ENCODE data around the gene MYBPC1.
A peak's percentile ranks its signal among the peaks of the same experiment; 100 is the strongest.

The MYBPC1 gene

DNA sequence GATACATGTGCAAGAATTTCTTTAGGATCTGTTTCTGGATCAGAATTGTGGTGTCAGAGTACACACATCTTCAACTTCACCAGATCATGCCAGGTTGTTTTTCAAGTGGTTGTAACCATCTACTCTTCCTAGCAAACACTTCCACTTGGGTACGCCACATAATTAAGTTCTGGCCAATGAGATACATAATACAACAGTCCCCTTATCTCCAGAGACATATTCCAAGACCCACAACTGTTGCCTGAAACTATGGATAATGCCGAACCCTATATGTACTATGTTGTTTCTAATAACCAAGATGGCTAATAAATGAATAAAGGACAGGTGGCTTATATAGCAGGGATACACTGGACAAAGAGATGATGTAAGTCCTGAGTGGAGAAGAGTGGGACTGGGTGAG is 100.2 kb downstream of the MYBPC1 start:
- DNase-seq (ENCODE audit: low spot score): no peak

DNA sequence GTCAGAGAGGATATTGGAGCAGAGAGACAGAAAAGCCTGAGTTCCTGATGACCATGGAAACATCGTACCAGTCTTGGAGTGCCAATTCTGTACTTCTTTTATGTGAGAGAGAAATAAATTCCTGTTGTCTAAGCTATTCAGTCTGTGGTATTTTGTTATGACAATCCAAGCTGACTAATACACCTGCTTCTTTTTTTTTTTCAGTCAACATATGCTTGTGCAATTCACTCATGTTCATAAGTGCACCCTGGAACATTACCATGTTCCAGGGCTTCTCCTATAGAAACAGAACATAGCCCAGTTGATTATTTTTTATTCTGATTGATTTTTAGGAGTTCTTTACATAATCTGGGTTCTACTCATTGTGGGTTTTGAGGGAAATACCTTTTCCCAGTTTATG is 100.9 kb downstream of the MYBPC1 start:
- peak; percentile 22 for DNase-seq (ENCODE audit: low spot score)

DNA sequence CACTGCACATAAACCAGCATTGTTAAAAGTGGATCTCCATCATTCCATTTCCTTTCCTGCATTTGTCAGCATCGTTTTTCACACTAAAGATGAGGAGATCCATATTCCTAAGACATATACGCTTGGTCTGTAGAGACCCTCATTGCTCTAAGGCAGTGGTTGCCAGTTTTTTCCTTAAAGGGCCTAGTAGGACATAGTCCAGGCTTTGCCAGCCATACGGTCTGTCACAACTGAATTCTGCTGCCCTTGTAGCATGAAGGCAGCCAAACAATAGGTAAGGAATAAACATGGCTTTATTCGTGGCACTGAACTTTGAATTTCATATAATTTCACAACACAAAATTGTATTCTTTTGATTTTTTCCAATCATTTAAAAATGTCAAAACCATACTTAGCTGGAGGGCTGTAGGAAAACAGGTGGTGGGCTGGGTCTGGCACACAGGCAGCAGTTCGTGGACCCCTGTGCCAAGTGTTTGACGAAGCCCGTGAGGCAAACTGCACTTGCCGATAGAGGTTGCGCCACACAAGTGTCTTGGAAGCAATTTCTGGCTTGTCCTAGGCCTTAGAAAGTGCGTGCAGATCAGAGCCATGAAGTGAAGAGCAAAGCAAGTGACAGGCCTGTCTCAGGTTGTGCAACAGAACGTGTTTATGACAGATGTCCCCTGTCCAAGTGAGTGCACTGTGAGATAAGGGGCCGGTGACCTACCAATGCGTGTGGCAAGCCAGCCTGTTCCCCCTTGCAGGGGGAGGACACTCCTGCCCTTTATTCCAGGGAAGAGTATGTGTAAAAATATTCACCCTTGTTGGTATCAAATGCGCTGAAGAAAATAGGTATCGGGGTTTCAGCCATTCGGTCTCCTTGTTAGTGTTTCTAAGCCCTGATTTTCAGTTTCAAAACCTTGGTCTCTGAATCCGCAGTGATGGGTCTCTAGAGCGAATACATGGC is 101.8 kb downstream of the MYBPC1 start:
- DNase-seq (ENCODE audit: low spot score): peak; percentile 16

DNA sequence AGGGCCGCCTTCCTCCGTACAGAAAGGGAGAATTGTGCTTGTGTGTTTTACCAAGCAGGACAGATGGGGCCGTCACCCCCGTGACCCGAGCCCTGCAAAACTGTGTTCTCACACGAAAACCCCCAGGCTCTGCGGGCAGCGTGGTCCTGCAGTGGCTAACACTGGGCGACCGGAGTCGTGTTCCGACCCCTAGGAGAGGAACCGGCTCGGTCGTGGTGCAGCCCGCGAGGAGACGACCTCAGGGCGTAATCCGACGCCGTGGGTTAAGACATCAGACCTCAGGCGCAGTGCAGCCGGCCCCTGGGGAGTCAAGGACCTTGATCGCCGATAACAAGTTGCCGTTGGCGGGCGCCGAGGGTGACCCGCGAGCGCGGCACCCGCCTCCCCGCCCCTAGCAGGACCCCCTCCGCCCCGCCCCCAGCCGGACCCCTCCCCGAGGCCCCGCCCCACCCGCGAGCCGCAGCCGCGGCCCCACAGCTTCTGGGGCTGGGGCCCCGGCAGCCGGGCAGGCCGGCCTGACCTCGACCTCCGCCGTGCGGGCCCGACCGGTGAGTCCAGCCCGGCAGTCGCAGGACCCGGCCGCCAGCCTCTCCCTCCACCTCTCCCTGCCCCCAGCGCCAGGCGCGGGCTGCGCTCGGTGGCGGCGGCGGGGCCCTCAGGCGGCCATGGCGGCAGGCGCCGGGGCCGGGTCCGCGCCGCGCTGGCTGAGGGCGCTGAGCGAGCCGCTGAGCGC is 102.6 kb downstream of the MYBPC1 start, which contains the start of gene CHPT1:
TSS of gene CHPT1 (plus strand) at position 444 of the 733 bp plus-strand sequence. CDS start at position 666, 222 bp downstream.
- peak; percentile 64 for DNase-seq (ENCODE audit: low spot score)

DNA sequence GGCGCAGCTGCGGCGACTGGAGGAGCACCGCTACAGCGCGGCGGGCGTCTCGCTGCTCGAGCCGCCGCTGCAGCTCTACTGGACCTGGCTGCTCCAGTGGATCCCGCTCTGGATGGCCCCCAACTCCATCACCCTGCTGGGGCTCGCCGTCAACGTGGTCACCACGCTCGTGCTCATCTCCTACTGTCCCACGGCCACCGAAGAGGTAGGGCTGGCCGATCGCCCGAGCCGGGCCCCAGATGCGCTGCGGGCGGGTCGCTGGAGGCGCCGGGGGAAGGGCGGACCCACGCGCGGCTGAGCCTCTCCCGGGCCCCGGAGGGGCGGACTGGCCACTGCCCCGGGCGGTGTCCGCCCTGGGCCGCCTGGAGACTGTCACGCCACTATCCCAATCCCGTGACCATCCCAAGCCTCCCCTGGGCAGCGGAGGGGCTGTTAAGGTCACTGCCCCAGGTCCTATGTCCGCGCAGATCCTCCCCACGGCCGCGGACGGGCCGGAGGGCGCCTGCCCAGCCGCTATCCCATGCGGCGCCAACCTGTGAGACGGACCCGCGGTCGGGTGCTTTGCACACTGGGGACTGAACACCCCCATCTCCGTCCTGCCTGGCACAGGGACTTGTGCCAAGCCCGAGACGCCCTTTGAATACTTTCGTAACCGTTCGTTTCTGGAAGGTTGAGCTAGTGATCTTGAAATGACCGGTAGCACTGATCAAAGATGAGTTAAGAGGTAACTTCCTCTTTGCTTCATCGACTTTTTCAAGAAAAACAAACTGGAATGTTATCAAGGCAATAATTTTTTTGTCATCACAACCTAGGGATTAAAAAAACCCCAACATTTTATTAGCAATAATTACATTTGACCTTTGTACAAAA is 103.4 kb downstream of the MYBPC1 start:
- DNase-seq (ENCODE audit: low spot score): peak; percentile 46

DNA sequence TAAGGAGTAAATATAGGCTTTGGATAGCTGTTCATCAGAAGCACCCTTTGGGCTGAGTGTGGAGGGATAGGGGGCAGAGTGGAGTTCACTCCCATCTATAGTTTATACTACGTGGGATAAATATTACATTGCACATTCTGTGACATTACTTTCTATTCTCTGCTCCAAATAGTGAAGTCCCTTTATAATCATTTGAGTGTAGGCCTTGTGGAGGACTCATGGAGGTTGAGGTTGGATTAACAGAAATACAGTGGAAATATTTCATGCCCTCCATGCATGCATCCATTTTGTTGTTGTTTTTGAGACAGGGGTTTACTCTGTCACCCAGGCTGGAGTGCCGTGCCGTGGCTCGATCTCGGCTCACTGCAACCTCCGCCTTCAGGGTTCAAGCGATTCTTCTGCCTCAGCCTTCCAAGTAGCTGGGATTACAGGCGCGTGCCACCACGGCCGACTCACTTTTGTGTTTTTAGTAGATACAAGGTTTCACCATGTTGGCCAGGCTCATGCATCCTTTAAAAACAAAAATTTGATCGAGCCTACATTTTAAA is 104.1 kb downstream of the MYBPC1 start:
- peak; percentile 8 for DNase-seq (ENCODE audit: low spot score)

DNA sequence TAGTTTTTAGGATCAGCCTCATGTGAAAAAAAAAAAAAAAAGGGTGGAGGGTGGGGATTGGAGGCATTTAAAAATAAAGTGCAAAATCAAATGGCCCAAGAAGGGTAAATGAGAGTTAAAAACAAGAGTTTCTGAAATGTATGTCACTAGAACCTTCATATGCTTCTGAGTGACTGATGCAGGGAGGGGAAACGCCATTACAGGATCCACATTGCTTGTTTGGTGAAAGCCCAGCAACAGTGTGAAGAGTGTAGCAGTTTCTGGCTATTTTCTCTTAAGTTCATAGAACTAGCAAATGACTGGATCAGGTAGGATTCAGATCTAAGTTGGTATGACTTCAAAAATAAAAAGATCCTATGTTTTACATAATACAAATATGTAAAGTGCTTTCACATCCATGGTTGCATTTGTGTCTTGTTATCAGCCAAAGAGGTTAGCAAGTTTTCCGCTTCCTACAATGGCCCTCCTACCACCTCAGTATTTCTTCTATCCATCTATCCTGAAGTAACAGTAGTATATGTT is 105.6 kb downstream of the MYBPC1 start:
- DNase-seq (ENCODE audit: low spot score): no peak

DNA sequence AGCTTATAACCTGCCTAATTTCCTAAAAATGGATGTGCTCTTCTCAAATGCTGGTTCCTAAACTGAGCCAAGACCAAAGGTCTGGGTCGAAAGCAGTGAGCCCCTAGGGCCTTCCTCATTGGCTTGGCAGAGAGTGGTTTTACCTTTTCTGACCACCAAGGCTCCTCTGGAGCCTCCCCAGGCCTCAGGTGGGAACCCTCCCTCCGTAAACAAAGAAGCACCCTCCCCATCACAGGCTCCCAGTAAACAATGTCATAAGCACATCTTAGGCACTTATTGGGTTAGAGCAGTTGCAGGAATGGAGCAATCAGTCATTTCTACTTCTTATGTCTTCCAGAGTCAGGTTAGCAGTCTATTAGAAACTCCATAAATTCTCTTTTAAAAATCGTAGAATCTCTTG is 108.7 kb downstream of the MYBPC1 start:
- no peak for DNase-seq (ENCODE audit: low spot score)

DNA sequence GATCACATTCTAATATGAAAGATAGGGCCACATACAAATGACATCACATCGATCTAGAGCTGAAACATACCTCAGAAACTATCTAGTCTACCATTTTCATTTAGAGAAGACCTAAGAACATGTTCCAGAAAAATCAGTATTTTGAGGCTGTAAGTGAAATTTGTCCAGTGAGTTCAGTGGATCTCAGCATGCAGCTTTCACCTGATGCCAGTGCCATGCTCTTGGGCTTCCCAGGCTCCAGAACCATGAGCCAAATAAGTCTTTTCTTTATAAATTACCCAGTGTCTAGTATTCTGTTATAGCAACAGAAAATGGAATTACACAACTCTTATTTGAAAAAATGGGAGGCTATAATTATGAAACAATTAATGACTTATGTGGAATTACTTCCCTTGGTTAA is 111.6 kb downstream of the MYBPC1 start:
- DNase-seq (ENCODE audit: low spot score): no peak

DNA sequence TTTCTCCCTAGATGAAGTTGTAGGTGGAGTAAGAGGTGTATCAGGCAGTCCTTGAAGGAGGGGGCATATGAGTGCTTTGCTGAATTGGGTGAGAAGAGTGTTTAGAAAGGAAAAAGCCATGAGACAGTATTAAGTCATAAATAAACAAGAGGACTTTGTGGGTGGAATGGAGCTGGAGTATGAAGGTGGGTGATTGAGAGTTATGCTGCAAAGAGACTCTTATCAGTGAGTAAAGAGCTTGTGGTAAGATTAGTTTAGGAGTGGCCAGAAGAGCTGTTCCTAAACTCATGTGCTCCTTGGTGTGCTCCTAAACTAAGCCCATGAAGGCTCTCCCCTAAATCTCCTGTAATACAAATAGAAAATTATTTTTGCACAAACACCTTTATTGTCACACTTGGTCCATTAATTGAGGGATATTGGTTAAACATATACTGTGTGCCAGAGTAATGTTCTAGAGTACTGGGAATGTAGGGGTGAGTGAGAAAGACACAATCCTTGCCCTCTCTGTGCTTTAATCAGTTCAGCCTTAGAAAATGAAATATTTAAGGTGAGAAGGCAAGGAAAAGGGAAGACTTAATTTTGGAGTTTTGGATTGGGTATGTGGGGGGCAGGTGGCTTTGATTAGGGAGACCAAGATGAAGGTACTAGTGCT is 112.5 kb downstream of the MYBPC1 start:
- DNase-seq (ENCODE audit: low spot score): no peak

DNA sequence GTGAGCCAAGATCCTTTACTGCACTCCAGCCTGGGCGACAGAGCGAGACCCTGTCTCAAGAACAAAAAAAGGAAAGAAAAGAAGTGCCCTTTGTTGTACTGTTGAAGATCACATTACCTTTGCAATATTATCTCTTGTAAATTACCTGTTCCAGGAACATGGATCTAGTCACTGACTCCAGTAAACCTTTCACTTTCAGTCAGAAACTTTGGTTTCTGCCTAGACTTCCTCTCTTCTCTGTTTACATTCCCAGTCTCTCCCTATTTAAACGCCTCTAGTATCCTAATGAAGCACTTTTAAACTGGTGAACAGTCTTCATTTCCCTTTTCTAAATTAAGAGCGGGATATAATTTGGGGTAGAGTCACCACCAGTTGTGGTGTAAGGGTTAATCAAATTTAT is 115.5 kb downstream of the MYBPC1 start:
- no peak for DNase-seq (ENCODE audit: low spot score)

DNA sequence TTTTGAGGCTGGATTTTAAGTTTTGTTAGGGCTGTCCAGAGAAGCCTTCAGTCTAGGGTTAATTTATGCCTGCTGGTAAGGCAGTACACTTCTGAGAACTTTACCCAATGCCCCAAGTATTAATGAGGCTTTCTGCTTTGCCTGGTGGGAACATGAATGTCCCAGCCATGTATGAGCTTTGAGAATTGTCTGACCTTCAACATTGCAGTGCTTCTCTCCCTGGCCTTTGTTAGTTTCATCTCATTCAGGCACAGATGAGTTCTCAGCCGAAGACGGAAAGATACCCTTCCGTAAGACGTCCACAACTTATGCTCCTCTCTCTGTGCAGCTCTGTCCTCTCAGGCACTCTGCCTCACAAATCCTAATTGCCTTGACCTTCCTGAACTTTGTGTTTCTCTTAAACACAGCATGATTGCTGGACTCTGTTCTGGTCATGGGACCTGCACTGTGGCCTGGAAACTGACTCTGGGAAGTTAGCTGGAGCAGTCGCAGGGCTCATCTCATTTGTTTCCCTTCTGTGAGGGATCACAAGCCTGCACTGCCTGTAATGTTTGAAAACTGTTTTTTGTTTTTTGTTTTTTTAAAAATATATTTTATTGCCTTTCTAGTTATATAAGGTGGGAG is 118.4 kb downstream of the MYBPC1 start:
- DNase-seq (ENCODE audit: low spot score): no peak

DNA sequence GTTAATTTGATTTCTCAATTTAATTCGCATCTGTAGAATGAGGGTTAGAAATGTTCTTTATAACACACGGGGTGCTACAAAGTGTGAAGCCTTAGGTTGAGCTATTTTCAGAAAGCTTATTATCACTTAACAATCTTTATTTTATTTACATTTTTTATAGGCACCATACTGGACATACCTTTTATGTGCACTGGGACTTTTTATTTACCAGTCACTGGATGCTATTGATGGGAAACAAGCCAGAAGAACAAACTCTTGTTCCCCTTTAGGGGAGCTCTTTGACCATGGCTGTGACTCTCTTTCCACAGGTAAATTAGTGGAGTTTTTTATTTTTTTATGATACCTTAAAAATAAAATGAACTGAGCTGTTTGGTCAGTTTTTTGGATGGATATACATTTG is 119.2 kb downstream of the MYBPC1 start:
- no peak for DNase-seq (ENCODE audit: low spot score)

DNA sequence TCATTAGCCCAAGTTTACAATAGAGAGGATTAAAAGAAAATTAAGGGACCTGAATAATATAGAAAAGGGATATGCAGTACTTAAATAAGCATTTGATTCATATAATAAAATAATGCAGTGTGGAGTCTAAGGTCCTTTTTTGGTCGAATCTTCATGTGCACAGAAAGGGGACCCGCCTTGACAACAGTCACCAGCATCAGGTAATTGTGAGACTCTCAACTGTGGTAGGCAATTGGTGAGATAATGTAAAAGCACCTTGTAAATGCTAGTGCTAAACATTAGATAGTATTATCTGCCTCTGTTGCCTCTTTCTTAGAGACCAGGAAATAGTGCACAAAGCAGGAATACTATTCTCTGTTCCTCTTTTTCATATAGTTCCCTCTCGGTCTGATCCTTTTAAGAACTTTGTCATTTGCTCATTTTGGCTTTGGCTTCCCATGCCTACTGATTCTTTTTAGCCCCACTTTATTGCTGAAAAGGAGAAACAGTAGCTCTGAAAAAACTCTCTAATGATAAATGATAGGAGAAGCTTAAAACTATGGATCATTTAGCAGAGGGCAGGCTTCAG is 120.2 kb downstream of the MYBPC1 start:
- no peak for DNase-seq (ENCODE audit: low spot score)

DNA sequence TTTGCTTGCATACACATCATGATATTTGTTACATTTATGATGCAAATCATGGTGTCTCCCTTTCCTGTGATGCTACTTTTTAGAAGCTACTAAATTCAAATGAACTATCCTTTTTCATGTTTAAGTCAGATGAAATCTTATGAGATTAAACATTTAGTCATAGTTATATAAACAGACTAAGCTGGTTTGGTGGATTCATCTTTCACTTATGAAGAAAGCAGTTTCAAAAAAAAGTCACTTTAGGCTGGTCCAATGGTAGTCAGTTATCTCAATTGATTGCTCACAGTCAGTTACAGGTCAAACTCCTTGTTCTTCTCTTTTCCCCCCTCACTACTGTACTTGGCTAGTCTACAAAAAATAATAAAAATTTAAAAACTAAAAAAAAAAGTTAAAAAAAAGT is 124.8 kb downstream of the MYBPC1 start:
- no peak for DNase-seq (ENCODE audit: low spot score)

DNA sequence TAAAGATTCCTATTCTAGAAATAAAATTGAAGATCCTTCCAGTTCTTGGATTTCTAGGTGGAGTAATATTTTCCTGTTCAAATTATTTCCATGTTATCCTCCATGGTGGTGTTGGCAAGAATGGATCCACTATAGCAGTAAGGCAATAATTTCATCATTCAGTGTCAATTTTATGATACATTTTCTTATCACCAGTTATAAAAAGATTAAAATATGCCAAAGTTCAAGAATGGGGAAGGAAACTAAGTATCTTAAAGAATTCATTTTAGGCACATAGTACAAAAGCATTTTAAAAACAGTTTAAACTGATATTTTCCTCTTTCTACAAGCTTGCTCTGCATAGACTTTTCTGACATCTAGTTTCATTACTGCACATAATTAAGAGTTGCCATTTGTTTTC is 125.3 kb downstream of the MYBPC1 start:
- no peak for DNase-seq (ENCODE audit: low spot score)

DNA sequence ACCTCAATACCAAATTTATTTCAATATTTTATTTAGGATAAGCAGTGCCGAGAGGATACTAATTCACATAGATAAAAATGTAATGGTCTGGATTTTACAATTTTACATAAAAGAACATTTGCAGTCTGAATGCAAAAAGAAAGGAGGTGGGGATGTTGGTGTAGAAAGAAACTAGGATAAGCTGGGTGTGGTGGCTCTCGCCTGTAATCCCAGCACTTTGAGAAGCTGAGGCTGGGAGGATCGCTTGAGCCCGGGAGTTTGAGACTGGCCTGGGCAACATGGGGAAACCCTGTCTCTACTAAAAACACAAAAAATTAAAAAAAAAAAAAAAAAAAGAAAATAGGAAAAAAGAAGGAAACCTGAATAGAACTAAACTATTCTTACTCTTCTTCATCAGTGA is 127.6 kb downstream of the MYBPC1 start:
- DNase-seq (ENCODE audit: low spot score): no peak

DNA sequence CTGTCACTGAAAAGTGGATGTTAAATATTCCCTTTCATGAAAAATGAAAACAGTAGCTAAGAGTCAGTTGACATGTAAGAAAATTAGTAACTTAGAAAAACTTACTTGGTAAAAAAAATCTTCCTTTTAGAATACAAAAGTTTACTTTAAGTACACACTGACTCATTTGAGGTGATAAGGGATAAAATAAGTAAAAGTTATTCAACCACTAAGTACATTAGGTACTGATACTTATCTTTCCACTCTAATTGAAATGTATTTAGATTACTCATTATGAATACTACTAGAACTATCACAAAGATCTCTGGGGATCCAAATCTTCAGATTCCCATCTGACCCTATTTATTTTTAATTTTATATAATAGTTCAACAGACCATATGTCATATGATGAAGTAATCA is 132.3 kb downstream of the MYBPC1 start:
- no peak for DNase-seq (ENCODE audit: low spot score)

DNA sequence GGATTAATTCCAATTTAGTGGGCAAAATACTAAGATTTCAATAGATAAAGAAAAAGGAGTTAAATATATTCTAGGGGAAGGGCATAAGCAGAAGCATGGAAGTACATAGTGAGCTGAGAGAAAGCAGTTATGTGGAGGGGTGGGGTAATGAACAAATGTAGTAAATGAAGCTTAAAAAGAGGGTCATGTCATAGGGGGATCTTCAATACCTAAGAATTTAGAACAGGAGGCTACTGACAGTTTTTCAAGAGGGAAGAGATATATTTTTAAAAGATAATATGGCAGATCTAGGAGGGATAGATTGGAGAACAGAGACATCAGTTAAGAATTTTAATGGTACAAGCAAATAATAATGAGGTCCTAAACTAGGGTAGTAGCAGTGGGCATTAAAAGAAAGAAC is 135.1 kb downstream of the MYBPC1 start:
- no peak for DNase-seq (ENCODE audit: low spot score)

DNA sequence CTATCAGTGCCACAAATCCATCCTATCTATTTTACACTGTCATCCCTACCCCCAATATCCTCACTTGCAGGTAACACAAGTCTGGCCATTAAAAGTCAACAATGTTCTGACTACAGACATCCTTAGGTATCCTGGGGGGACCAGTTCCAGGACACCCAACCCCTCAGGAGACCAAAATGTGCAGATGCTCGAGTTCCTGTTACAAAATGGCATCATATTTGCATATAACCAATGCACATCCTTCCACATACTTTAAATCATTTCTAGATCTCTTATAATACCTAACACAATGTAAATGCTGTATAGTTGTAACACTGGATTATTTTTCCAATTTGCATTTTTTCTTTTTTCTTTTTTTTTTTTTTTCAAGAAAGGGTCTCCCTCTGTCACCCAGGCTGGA is 137.5 kb downstream of the MYBPC1 start:
- no peak for DNase-seq (ENCODE audit: low spot score)

All from LoVo (cell line).